Daoy (cell line): ENCODE data around the gene POU2AF1. TPM values are rescaled to one million over a fixed set of nuclear protein-coding genes. Genes with fewer than 3 reads are reported as not detected.
"Not testable (repeated sequence)": the region's sequence is repeated elsewhere in the genome, so short reads cannot be mapped to it uniquely, and the experiment has no call there.

Experiments used
- DNase-seq: peaks from one replicate; pipeline ENCODE4 v3.0.0-alpha.2; 2015; ENCODE audit warnings: low read depth
- total RNA-seq: library from RNA; depleted of rRNA; stranded (reverse); fragments of >200 nt; shearing (Covaris generic); gene quantifications from 2 replicates; pipeline ENCODE4 v1.2.3, GENCODE V29; 2014

Gene POU2AF1
- total RNA-seq, 1 experiment from 2014 or later = not detected

GRCh38 chr11:111347002-111347722 is 31.9 kb downstream of the POU2AF1 start:
- DNase-seq = no peak

- peak; percentile 26 for DNase-seq
Observed at GRCh38 chr11:111344032-111344431, 35.0 kb downstream of the POU2AF1 start.

GRCh38 chr11:111342329-111342728 is 36.7 kb downstream of the POU2AF1 start:
- no peak for DNase-seq

GRCh38 chr11:111339758-111340388 is 39.2 kb downstream of the POU2AF1 start:
- no peak for DNase-seq

GRCh38 chr11:111336582-111337256 is 42.4 kb downstream of the POU2AF1 start:
- no peak for DNase-seq

- no peak for DNase-seq
Observed at GRCh38 chr11:111336062-111336461, 43.0 kb downstream of the POU2AF1 start.

GRCh38 chr11:111335549-111335948 is 43.5 kb downstream of the POU2AF1 start:
- DNase-seq = no peak

GRCh38 chr11:111334532-111335502 is 44.3 kb downstream of the POU2AF1 start:
- no peak for DNase-seq

- no peak for DNase-seq
Observed at GRCh38 chr11:111331711-111332479, 47.2 kb downstream of the POU2AF1 start.

- no peak for DNase-seq
Observed at GRCh38 chr11:111330234-111330893, 48.7 kb downstream of the POU2AF1 start.

- no peak for DNase-seq
Observed at GRCh38 chr11:111329306-111330204, 49.5 kb downstream of the POU2AF1 start.

GRCh38 chr11:111327908-111328624 is 51.0 kb downstream of the POU2AF1 start:
- DNase-seq = peak; percentile 12

GRCh38 chr11:111326824-111327223 is 52.3 kb downstream of the POU2AF1 start:
- DNase-seq = no peak

- DNase-seq = no peak
Observed at GRCh38 chr11:111325259-111325658, 53.8 kb downstream of the POU2AF1 start.

- no peak for DNase-seq
Observed at GRCh38 chr11:111324277-111324720, 54.8 kb downstream of the POU2AF1 start.

- no peak for DNase-seq
Observed at GRCh38 chr11:111322534-111322933, 56.5 kb downstream of the POU2AF1 start.

GRCh38 chr11:111320728-111321568 is 58.1 kb downstream of the POU2AF1 start:
- DNase-seq = no peak

- not testable (repeated sequence) for DNase-seq
Observed at GRCh38 chr11:111320199-111320598, 58.9 kb downstream of the POU2AF1 start.
